GM12874 (cell line): ENCODE results near the gene BRCA2.

Experiments
- CTCF ChIP-seq: IDR thresholded peaks from 2 replicates; pipeline ENCODE4 v1.5.1; 2011; ENCODE audit warnings: low read depth, mild to moderate bottlenecking, control low read depth, low read length, moderate library complexity; ENCODE audit not compliant: insufficient read depth

BRCA2 gene

GRCh38 chr13:32426191-32426989, 111.1 kb downstream of the BRCA2 start:
- TF ChIP-seq CTCF: no peak

DNA sequence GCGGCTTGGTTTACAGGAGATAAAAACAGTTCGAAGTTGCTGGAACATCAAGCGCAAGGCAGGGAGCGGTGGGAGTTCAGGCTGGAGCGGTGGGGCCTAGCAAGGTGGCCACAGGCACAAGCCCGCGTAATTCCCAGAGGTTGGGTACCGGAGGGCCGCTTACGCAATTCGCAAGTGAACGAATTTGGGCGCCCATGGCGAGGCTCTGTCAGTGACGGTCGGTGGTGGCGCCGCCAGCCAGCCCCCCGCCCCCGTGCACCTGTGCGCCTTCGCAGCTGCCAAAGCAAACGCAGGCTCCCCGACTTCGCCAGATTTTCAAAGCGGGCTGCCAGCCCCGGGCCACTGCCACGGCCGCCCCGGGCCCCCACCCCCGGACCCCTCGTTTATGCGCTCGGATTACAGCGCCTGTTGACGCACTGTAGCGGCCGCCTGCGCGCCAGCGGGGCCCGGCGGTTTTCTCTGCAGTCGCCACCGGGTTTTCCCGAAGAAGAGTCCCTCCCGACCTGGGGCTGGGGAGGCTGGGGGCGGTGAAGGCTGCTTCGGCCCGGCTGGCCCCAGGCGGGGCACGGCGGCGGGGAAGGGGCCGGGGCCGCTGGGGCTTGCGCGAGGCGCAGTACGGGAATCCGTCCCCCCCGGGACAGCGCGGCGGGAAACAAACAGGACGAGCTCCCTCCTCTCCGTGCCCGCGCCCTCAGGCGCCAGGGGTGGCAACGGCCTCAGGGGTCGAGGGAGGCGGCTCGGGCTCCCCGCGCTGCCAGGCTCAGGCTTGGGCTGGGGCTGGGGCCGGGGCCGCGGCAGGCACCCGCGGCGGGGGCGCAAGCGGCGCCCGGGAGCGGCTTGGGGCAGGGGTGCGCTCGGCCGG, 111.9 kb downstream of the BRCA2 start:
- no peak for TF ChIP-seq CTCF

DNA sequence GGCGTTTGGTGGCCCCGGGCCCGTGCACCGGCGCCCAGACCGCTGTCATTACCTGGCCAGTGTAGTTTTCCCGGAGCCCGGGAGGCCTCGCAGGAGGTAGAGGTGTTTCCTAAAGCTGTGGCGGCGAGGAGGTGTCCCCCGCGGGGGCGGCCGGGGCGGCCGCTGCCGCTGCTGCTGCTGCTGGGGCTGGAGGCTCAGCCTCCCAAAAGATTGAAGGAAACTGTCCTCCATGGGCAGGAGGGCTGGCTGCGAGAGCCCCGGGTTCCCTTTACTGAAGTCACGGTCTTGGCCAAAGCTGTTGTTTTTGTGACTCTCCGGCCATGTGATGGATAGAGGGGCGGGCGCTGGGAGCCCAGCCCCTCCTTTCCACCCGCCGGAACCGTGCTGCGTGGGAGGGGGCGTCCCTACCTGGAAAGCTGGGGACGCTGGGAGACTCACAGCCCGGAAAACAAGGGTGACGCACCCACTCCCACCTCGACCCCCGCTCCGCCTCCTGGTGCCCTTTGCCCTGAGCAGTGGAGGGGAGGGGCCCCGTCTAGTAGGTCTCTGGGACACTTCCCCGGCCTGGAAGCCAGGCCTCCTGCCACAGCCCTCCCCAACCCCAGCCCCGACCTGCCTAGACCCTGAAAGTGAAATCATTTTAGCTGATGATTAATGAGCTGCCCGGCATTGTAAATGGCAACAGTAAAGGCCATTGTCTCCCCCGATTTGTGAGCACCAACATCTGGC, 112.7 kb downstream of the BRCA2 start, which contains the start of gene N4BP2L1:
Gene N4BP2L1, minus strand, starts transcription at position 279 of the 729 bp plus-strand sequence. Its CDS starts 48 bp downstream, at position 231.
- TF ChIP-seq CTCF: no peak

DNA sequence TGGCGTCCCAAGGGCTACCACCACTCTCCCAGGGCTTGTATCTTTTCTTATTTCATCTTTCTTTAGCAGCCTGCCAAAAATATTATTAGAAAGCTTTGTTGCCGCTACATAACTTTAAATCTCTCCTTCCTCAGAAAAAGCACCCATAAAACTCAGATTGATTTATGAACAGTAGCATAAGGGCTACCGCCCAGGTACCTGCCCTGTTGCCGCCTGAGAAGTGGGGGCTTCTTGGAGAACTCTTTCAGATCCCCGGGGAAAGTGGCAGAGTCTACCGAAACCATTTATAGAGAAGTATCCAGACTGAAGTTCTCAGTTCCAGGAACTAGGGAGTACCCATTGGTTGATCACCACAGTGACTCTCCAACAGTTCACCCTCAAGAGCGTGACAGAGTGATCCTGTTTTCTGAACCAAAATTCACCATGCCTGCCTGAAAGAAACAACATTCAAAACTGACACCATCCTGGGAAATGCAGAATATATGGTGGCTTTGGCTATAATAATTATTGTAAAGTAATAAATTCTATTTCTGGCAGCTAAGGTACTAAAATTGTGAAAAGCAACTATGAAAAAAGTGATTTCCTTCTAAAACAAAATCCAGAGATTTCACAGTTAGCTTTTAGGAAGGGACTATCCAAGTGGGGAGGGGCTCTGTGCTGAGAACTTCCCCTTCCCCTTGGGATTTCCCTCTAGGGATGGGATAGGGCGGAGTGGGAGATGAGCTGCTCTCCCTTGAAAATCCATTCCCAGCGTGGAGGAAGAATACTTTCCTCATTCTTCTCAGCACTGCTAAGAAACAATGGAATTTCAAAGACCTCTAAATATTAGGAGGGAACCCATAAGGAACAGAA, 113.5 kb downstream of the BRCA2 start:
- no peak for TF ChIP-seq CTCF

DNA sequence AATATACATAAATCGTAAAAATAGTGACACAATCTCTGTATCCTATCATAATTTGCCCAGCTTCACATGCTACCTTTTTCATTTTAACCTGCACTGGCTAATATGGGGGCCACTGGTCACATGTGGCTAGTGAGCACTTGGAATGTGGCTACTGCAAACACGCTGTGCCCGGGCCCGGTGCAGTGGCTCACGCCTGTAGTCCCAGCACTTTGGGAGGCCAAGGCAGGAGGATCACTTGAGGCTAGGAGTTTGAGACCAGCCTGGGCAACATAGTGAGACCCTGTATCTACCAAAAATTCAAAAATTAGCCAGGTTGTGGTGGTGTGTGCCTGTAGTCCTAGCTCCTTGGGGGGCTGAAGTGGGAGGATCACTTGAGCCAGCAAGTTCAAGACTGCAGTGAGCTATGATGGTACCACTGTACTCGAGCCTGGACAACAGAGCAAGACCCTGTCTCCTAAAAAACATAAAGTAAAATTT, 114.2 kb downstream of the BRCA2 start:
- no peak for TF ChIP-seq CTCF

GRCh38 chr13:32430018-32430747, 114.9 kb downstream of the BRCA2 start:
- TF ChIP-seq CTCF: no peak
